GM23338 (cell line): Measurements from ENCODE around the gene HDAC8. TPM values are rescaled to one million over a fixed set of nuclear protein-coding genes. Genes with fewer than 3 reads are reported as not detected.

Source experiments
- ATAC-seq: fragments of 200-7000 bp; cut with Tn5 transposase; 3 replicates; pipeline ENCODE4 v1.9.1; 2020
- DNase-seq: peaks from one replicate; pipeline ENCODE4 v3.0.0-alpha.2; 2015; ENCODE audit warnings: low spot score
- H2AFZ ChIP-seq: fragments of 200-600 bp; sonication (generic); 2 replicates; pipeline ENCODE4 v1.8.0; 2016; ENCODE audit warnings: antibody characterized with exemption, mild to moderate bottlenecking, moderate library complexity
- H3F3A ChIP-seq: fragments of 200-600 bp; sonication (generic); replicated peaks from 2 replicates; pipeline ENCODE4 v1.8.0; 2017; ENCODE audit warnings: antibody characterized with exemption, mixed run types, low read depth
- H3K27ac ChIP-seq: fragments of 200-600 bp; sonication (generic); 2 replicates; pipeline ENCODE4 v1.6.1; 2016; ENCODE audit warnings: low read depth
- H3K27me3 ChIP-seq: fragments of 200-600 bp; sonication (generic); 2 replicates; pipeline ENCODE4 v1.8.0; 2016; ENCODE audit warnings: mild to moderate bottlenecking, mixed run types, moderate library complexity; ENCODE audit not compliant: insufficient read depth
- H3K36me3 ChIP-seq: fragments of 200-600 bp; sonication (generic); 2 replicates; pipeline ENCODE4 v1.8.0; 2016; ENCODE audit warnings: mild to moderate bottlenecking; ENCODE audit not compliant: insufficient read depth
- H3K4me1 ChIP-seq: fragments of 200-600 bp; sonication (generic); 2 replicates; pipeline ENCODE4 v1.8.0; 2016; ENCODE audit warnings: mild to moderate bottlenecking, moderate library complexity; ENCODE audit not compliant: insufficient read depth
- H3K4me2 ChIP-seq: fragments of 200-600 bp; sonication (generic); 2 replicates; pipeline ENCODE4 v1.7.1; 2017; ENCODE audit warnings: mixed run types
- H3K4me3 ChIP-seq: fragments of 200-600 bp; sonication (generic); 2 replicates; pipeline ENCODE4 v1.6.1; 2016; ENCODE audit warnings: mixed run types
- H3K79me2 ChIP-seq: fragments of 200-600 bp; sonication (generic); replicated peaks from 2 replicates; pipeline ENCODE4 v1.8.0; 2017; ENCODE audit warnings: mild to moderate bottlenecking; ENCODE audit not compliant: insufficient read depth
- H3K9me2 ChIP-seq: fragments of 200-600 bp; sonication (generic); 2 replicates; pipeline ENCODE4 v1.8.0; 2017; ENCODE audit not compliant: insufficient read depth
- H4K20me1 ChIP-seq: fragments of 200-600 bp; sonication (generic); replicated peaks from 2 replicates; pipeline ENCODE4 v1.8.0; 2017; ENCODE audit warnings: mild to moderate bottlenecking; ENCODE audit not compliant: insufficient read depth
- H3K27ac Mint-ChIP-seq: 2 replicates; pipeline ENCODE4 v1.8.0; 2020; ENCODE audit warnings: inconsistent platforms, mild to moderate bottlenecking, moderate library complexity, mixed read lengths
- H3K27me3 Mint-ChIP-seq: 3 replicates; pipeline ENCODE4 v1.8.0; 2022; ENCODE audit warnings: low read depth, mild to moderate bottlenecking, moderate library complexity, mixed read lengths, inconsistent platforms; ENCODE audit not compliant: insufficient read depth, poor library complexity
- H3K36me3 Mint-ChIP-seq: 3 replicates; pipeline ENCODE4 v1.8.0; 2021; ENCODE audit warnings: low read depth, mild to moderate bottlenecking, inconsistent platforms, moderate library complexity, mixed read lengths
- H3K4me1 Mint-ChIP-seq: 3 replicates; pipeline ENCODE4 v1.8.0; 2020; ENCODE audit warnings: mild to moderate bottlenecking, inconsistent platforms, mixed read lengths
- H3K4me3 Mint-ChIP-seq: 3 replicates; pipeline ENCODE4 v1.8.0; 2021; ENCODE audit warnings: moderate library complexity, mild to moderate bottlenecking, inconsistent platforms, mixed read lengths
- H3K9me3 Mint-ChIP-seq: 3 replicates; pipeline ENCODE4 v1.8.0; 2020; ENCODE audit warnings: moderate library complexity, mild to moderate bottlenecking, inconsistent platforms, mixed read lengths
- CREB1 ChIP-seq: fragments of 250-450 bp; sonication (Bioruptor Pico); IDR thresholded peaks from 2 replicates; pipeline ENCODE4 v1.5.0; 2020; ENCODE audit warnings: low read depth, mild to moderate bottlenecking, moderate library complexity
- CTCF ChIP-seq, 2 experiments: fragments of 200-600 bp in 1 of 2; sonication (generic) in 1 of 2; conservative IDR thresholded peaks; 2 replicates each; pipeline versions ENCODE4 v1.5.1 to v1.6.1; 2016 to 2017; ENCODE audit warnings: antibody characterized with exemption in 2 of 2, low read depth in 2 of 2, mild to moderate bottlenecking in 2 of 2, moderate library complexity in 1 of 2
- ETS1 ChIP-seq: IDR thresholded peaks from 2 replicates; pipeline ENCODE4 v1.6.1; 2016; ENCODE audit warnings: antibody characterized with exemption
- EZH2 ChIP-seq: fragments of 200-600 bp; sonication (generic); IDR thresholded peaks from one replicate; pipeline ENCODE4 v1.8.0; 2017; ENCODE audit warnings: antibody characterized with exemption, mild to moderate bottlenecking, low read depth; ENCODE audit not compliant: unreplicated experiment
- EZH2phosphoT487 ChIP-seq: fragments of 200-600 bp; sonication (generic); IDR thresholded peaks from one replicate; pipeline ENCODE4 v1.8.1; 2018; ENCODE audit warnings: antibody characterized with exemption; ENCODE audit not compliant: unreplicated experiment
- JUNB ChIP-seq: IDR thresholded peaks from one replicate; pipeline ENCODE4 v1.6.1; 2016; ENCODE audit warnings: antibody characterized with exemption; ENCODE audit not compliant: unreplicated experiment
- NANOG ChIP-seq: IDR thresholded peaks from 2 replicates; pipeline ENCODE4 v1.6.1; 2016; ENCODE audit warnings: antibody characterized with exemption, borderline replicate concordance
- POLR2AphosphoS5 ChIP-seq: IDR thresholded peaks from 2 replicates; pipeline ENCODE4 v1.6.1; 2016; ENCODE audit warnings: antibody characterized with exemption, low read depth
- REST ChIP-seq: IDR thresholded peaks from one replicate; pipeline ENCODE4 v1.6.1; 2018; ENCODE audit warnings: antibody characterized with exemption; ENCODE audit not compliant: unreplicated experiment
- STAT1 ChIP-seq: IDR thresholded peaks from one replicate; pipeline ENCODE4 v1.6.1; 2016; ENCODE audit warnings: antibody characterized with exemption; ENCODE audit not compliant: unreplicated experiment
- ZNF114 ChIP-seq: fragments of 250-450 bp; sonication (Bioruptor Pico); IDR thresholded peaks from 2 replicates; pipeline ENCODE4 v1.5.0; 2020; ENCODE audit warnings: mild to moderate bottlenecking, moderate library complexity
- ZNF331 ChIP-seq: fragments of 250-450 bp; sonication (Bioruptor Pico); IDR thresholded peaks from 2 replicates; pipeline ENCODE4 v1.5.0; 2020; ENCODE audit warnings: low read depth, mild to moderate bottlenecking, moderate library complexity
- ZNF462 ChIP-seq: fragments of 250-450 bp; sonication (Bioruptor Pico); IDR thresholded peaks from 2 replicates; pipeline ENCODE4 v1.5.0; 2020; ENCODE audit warnings: mild to moderate bottlenecking, moderate library complexity
- polyA plus RNA-seq: library from polyadenylated mRNA; unstranded; fragments of >200 nt; fragmentation: Nextera tagmentation; extraction: Ambion mirVana; gene quantifications from 2 replicates; pipeline ENCODE4 v1.2.1, GENCODE V29; 2016
- total RNA-seq: library from RNA; depleted of rRNA; stranded (reverse); fragments of >200 nt; shearing (Covaris generic); gene quantifications from 2 replicates; pipeline ENCODE4 v1.2.3, GENCODE V29; 2014

HDAC8 gene
- total and polyA plus RNA-seq, 2 experiments from 2014 or later: 21.6 to 28.7 TPM

GRCh38 chrX:72604705-72605104 is 32.1 kb upstream of the HDAC8 start:
- Histone ChIP-seq H3K4me2 (no peak overlapping the region), H3K4me3 (no peak overlapping the region), H3F3A (no peaks in the 10 kb centered on the region), H2AFZ (no peak overlapping the region), H3K36me3 (no peaks in the 10 kb centered on the region), H4K20me1 (no peaks in the 10 kb centered on the region), H3K4me1 (no peaks in the 10 kb centered on the region), H3K9me2 (no peaks in the 10 kb centered on the region), H3K27ac (no peak overlapping the region), H3K27me3 (no peaks in the 10 kb centered on the region), H3K79me2 (no peaks in the 10 kb centered on the region)
- Mint-ChIP-seq H3K4me1 (no peaks in the 10 kb centered on the region), H3K27ac (no peak overlapping the region), H3K9me3 (no peaks in the 10 kb centered on the region), H3K4me3 (no peak overlapping the region), H3K36me3 (no peaks in the 10 kb centered on the region), H3K27me3 (no peaks in the 10 kb centered on the region)
- DNase-seq: no peak
- no peak for ATAC-seq
- TF ChIP-seq EZH2phosphoT487 (no peak), JUNB (no peak), CREB1 (CRISPR knock-in tag) (no peak), NANOG (no peak), ZNF331 (CRISPR knock-in tag) (no peak), CTCF (conservative IDR thresholded peaks at IDR 0.05; ENCODE audit: low read depth in 2 of 2) (no peak), POLR2AphosphoS5 (no peak), REST (no peak), STAT1 (no peak), ZNF462 (CRISPR knock-in tag) (no peak), ETS1 (no peak), ZNF114 (CRISPR knock-in tag) (no peak), EZH2 (no peak)
